Measurements from ENCODE around the gene NEO1. TPM values are rescaled to one million over a fixed set of nuclear protein-coding genes. Genes with fewer than 3 reads are reported as not detected.

The NEO1 gene
- 0.07 and 0.56 TPM in 2 replicates for total RNA-seq

DNA sequence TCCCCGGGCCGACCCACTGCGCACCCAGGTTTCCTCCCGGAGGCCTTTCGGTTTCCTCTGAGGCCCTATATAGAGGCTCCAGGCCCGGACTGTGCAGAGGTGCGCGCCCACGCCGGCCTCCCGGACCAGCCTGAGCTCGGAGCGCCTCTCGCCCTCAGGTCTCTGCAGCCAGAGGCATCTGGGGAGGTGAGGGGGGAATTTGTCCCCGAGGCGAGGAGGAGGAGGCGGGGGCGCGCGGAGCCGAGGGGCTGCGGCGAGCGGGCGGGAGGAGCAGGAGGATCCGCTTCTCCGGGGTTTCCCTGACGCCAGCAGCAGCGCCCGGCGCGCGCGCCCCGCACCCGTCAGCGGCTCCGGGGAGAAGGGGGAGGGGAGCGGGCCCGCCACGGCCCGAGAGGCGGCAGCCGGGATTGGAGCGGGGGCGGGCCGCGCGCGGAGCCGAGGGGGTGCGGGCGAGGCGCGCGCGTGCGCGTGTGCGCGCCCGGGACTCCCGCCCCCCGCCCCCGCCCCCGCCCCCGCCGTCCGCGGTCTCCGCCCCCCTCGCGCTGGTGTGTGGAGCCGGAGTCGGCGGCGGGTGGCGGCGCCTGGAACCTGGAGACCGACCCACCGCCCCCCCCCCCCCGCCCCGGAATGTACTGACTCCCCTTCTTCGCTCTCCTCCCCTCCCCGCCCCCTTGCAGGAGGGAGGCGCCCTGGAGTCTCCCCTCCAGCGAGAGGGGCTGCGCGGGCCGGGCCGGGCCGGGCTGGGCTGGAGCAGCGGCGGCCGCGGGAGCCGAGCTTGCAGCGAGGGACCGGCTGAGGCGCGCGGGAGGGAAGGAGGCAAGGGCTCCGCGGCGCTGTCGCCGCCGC lies at the start of gene NEO1:
TSS of gene NEO1 (plus strand) at position 657 of the 846 bp plus-strand sequence. CDS start 213 bp downstream, outside the sequence.
- DNase-seq (ENCODE audit: low read depth, low spot score): no peak

- no peak for DNase-seq (ENCODE audit: low read depth, low spot score)
Measured at GRCh38 chr15:73004462-73004861, 47.8 kb upstream of the NEO1 start.

- DNase-seq (ENCODE audit: low read depth, low spot score): no peak
Measured at GRCh38 chr15:73005032-73005431, 47.2 kb upstream of the NEO1 start.

DNA sequence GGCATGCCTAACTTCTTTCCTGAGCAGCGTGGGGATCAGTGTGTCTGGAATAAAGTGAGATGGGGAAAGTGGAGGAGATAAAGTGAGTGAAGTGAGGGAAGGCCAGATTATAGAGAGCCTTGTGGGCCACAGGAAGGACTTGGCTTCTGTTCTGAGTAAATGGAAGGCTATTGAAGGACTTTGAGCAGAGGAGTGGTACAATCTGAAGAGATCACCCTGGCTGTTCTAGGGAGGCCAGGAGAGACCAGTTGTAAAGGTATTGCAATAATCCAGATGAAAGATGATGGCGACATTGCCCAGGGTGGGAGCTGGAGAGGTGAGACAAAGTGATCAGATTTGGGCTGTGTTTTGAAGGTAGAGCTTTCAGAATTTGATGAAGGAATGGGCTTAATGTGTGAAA lies 46.8 kb upstream of the NEO1 start:
- DNase-seq (ENCODE audit: low read depth, low spot score): no peak

- no peak for DNase-seq (ENCODE audit: low read depth, low spot score)
Measured at GRCh38 chr15:73006523-73006922, 45.7 kb upstream of the NEO1 start.

DNA sequence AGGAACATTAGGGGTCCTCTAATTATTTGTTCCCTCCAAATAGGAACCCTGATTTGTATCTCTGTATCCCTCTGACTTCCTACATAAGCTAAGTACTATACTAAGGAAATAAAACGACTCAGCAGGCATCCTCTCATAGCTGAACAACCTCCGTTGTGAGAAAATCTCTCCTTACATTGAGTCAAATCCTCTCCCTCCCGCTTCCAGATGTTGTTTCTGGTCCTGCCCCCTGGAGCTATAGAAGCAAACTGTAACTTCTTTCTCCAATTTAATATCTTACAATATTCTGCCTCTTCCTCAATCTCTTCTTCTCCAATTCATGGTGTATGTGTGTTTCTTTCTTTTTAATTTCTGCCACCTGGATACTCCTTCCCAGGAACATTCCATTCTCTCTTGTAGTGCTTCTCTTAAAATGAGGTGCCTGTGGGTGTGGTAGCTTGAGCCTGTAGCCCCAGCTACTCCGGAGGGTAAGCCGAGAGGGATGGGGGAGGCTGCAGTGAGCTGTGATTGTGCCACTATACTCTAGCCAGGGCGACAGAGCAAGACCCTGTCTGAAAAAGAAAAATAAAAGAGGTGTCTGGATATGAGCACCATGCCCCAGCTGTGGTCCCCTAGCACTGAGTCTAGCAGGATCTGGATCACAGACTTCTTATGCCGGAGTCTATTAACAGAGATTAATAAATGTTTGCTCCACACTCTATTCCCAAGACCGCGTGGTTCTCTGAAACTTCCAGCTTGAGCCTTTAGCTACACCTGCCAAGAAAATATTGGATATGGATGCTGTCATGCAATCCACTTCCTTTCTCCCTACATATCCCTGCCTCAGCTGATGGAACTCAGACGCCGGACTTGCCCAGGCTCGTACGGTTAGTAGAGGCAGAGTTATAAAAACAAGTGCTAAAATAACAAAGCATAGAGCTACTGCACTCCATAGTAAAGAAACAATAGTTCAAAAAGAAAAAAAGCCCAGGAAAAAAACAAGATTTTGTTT lies 42.9 kb upstream of the NEO1 start:
- DNase-seq (ENCODE audit: low read depth, low spot score): no peak

DNA sequence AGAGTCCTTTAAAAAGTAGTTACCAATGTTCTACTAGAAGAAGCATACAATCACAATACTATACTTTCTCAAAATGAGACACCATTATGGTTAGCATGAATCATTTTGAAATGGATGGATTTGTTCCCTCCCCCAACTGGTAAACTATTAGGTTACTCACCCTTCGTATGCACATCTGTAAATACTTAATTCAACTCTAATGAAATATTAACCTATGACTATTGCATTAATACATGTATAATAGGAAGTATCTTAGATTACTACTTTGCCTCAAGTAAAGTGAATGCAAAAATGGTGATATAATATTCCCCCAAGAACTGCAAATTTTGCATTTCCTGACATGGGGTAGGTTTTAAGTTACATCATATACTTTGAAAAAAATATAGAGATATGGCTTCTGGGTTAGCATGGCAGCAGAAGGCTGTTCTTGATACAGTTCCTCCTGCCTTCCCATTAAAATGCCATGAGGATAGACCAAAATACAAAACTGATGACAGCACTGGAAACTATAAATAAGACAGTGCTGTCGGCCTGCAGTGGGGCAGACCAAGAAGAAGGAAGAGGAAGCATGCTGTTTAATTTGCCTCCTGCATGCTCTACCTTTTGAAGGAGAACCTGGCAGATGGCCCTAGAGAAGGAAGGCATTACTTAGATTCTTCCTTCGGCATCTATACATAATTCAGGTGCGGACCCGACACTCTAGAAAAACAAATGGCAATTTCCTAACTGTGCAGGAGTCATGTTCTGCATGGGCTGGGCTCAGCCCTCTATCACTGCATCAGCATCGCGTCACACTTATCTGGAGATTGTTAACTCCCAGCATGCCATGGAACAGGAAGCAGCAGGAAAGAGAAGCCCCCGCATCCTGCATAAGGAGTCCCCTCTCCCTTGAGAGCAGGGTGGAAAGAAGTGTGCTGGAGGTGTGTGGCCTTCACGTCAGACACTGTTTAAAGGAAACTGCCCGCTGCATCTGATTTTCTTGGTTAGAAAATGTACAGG lies 41.8 kb upstream of the NEO1 start:
- DNase-seq (ENCODE audit: low read depth, low spot score): no peak

- no peak for DNase-seq (ENCODE audit: low read depth, low spot score)
Measured at GRCh38 chr15:73014904-73015303, 37.4 kb upstream of the NEO1 start.

GRCh38 chr15:73015493-73015892 lies 36.8 kb upstream of the NEO1 start:
- DNase-seq (ENCODE audit: low read depth, low spot score): no peak

DNA sequence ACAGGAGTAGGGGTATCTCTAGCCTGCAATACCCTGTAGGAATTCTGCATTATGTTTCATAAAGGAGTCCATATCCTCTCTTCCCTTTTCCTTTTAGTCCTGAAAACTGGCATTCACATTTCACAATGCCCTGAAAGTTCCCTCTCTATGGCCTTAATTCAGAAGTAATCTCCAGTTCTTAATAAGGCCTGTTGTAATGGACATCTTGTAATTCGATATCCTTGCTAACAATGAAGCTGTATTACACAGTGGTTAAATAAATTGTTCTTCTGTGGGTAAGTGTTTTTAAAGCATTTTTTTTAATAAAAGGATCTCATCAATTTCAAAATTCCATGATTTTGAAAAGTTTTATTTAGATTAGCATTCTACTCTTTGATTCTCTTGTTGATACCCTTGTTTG lies 34.3 kb upstream of the NEO1 start:
- DNase-seq (ENCODE audit: low read depth, low spot score): no peak

DNA sequence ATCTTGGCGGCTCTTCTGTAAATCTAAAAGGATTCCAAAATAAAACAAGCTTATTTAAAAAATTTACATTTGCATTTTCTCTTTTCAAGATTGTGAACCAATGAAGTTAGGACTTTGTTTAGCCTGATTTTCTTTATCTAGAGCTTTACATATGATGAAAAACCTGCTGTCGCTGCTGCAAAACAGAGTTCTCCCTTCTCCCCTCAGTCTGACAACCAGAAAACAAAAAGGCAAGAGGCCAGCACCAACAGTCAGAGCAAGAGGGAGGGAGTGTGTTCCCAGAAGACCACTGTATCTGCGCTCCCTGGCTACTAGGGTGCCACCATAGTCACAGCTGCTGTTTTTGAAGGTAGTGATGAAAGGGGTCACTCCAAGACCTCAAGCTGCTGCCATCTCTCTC lies 33.1 kb upstream of the NEO1 start:
- no peak for DNase-seq (ENCODE audit: low read depth, low spot score)

GRCh38 chr15:73019601-73020146 lies 32.6 kb upstream of the NEO1 start:
- no peak for DNase-seq (ENCODE audit: low read depth, low spot score)

DNA sequence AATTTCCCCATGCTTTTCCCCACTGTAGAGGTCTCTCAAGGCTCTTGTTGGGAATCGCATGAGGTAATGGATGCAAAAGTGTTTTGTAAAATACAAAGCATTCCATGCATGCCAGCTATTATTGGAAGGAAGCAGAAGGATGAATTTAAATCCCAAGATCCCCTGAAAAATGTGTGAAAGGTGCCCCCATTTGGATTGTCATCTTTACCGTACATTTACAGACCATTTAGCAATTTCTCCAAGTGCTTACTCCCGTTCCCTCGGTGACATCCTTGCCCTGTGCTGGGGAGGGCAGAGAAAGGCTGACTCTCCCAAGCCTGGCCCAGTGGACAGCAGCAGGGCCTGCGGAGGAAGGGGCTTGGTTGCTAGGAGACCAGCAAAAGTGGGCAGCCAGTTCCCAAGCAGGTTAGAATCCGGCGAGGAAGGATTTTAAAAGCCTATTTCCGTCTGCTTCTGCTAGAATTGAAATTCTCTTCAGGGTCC lies 31.1 kb upstream of the NEO1 start:
- DNase-seq (ENCODE audit: low read depth, low spot score): no peak

GRCh38 chr15:73022161-73022560 lies 30.1 kb upstream of the NEO1 start:
- DNase-seq (ENCODE audit: low read depth, low spot score): no peak

GRCh38 chr15:73023071-73023470 lies 29.2 kb upstream of the NEO1 start:
- no peak for DNase-seq (ENCODE audit: low read depth, low spot score)

GRCh38 chr15:73024168-73024567 lies 28.1 kb upstream of the NEO1 start:
- DNase-seq (ENCODE audit: low read depth, low spot score): no peak

GRCh38 chr15:73026511-73027054 lies 25.7 kb upstream of the NEO1 start:
- no peak for DNase-seq (ENCODE audit: low read depth, low spot score)

GRCh38 chr15:73028031-73028430 lies 24.2 kb upstream of the NEO1 start:
- no peak for DNase-seq (ENCODE audit: low read depth, low spot score)

GRCh38 chr15:73028831-73029451 lies 23.3 kb upstream of the NEO1 start:
- no peak for DNase-seq (ENCODE audit: low read depth, low spot score)
